ENCODE data around the gene SIRT2. TPM values are rescaled to one million over a fixed set of nuclear protein-coding genes. Genes with fewer than 3 reads are reported as not detected.

SIRT2 gene
- total and polyA plus RNA-seq, 12 donors = 46.3 to 103 (median 72.6) TPM

GRCh38 chr19:38880076-38880881 is 19.1 kb downstream of the SIRT2 start:
- peaks cover 0 to 59% (median 26%) of the 10 kb centered on the region in 9 donors for H3K36me3 ChIP-seq
- intact Hi-C loops (cut with DNase I) = no loop called here

DNA sequence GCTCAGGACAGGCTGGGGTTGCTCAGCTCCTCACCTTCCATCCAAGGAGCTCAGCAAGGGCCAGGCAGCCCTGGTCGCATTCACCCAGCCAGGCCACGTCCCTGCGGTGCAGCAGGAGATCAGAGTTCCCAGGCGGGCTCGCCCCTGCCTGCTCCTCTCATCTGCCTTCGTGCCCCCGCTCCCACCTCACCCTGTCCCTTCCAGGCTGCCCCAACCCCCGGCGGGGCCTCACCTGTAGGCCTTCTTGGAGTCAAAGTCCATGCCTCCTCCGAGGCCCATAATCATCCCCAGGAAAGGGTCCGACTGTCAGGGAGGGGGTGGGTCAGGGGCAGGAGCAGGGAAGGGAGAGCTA is 20.0 kb downstream of the SIRT2 start:
- Histone ChIP-seq H3K4me3 (no peak overlapping the region), H3K36me3 (peaks cover 0 to 53% (median 26%) of the 10 kb centered on the region in 9 donors), H3K27ac (peak overlapping the region in 1 of 10 donors; percentile 89), H3K9me3 (no peaks in the 10 kb centered on the region), H3K27me3 (no peaks in the 10 kb centered on the region), H3K4me1 (peaks cover 0 to 27% (median 16%) of the 10 kb centered on the region in 9 donors)
- TF ChIP-seq, protein P1, sequence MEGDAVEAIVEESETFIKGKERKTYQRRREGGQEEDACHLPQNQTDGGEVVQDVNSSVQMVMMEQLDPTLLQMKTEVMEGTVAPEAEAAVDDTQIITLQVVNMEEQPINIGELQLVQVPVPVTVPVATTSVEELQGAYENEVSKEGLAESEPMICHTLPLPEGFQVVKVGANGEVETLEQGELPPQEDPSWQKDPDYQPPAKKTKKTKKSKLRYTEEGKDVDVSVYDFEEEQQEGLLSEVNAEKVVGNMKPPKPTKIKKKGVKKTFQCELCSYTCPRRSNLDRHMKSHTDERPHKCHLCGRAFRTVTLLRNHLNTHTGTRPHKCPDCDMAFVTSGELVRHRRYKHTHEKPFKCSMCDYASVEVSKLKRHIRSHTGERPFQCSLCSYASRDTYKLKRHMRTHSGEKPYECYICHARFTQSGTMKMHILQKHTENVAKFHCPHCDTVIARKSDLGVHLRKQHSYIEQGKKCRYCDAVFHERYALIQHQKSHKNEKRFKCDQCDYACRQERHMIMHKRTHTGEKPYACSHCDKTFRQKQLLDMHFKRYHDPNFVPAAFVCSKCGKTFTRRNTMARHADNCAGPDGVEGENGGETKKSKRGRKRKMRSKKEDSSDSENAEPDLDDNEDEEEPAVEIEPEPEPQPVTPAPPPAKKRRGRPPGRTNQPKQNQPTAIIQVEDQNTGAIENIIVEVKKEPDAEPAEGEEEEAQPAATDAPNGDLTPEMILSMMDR (IDR thresholded peaks at IDR 0.05) = no peak
- ATAC-seq (peak in 1 of 8 donors; percentile 12), DNase-seq (no peak)
- intact Hi-C loops (cut with DNase I) = loop anchor here in 1 of 10 donors (10.0 kb wide), 1 partner anchor 685 kb away; no protein-coding TSS in a partner anchor
- WGBS, 2 donors = 89 to 94% methylated on average over 11 of the region's 11 CpGs

More at GRCh38 chr19:38880076-38880881, 19.1 kb downstream of the SIRT2 start:
- WGBS, 2 donors = 94 to 96% methylated on average over 19 of the region's 19 CpGs
- DNase-seq = no peak
- TF ChIP-seq, protein P1 (IDR thresholded peaks at IDR 0.05) = no peak
- H3K4me3 ChIP-seq = no peak overlapping the region
- no peak overlapping the region for H3K27ac ChIP-seq
- H3K27me3 ChIP-seq = no peaks in the 10 kb centered on the region
- no peaks in the 10 kb centered on the region for H3K9me3 ChIP-seq
- H3K4me1 ChIP-seq = peaks cover 0 to 27% (median 16%) of the 10 kb centered on the region in 9 donors
- no peak for ATAC-seq

- Histone ChIP-seq H3K4me3 (peak overlapping the region in 1 of 10 donors; percentile 47), H3K27me3 (no peaks in the 10 kb centered on the region), H3K4me1 (peaks cover 0 to 27% (median 16%) of the 10 kb centered on the region in 9 donors), H3K27ac (peak overlapping the region in 8 of 10 donors; percentile 6 to 89 (median 69)), H3K36me3 (peaks cover 0 to 50% (median 26%) of the 10 kb centered on the region in 9 donors), H3K9me3 (no peaks in the 10 kb centered on the region)
- 79 to 80% methylated on average over 16 of the region's 16 CpGs for WGBS, 2 donors
- TF ChIP-seq, protein P1 (IDR thresholded peaks at IDR 0.05) = no peak
- DNase-seq (no peak), ATAC-seq (peak in 2 of 8 donors; percentile 5 to 8)
- intact Hi-C loops (cut with DNase I) = loop anchor here in 1 of 10 donors (10.0 kb wide), 1 partner anchor 684 kb away; no protein-coding TSS in a partner anchor
Observed at GRCh38 chr19:38878575-38879399, 20.6 kb downstream of the SIRT2 start.

Data from heart right ventricle (tissue), 16 donors.